T-helper 1 cell (primary cell): ENCODE data around the gene CDYL2.
A peak's percentile ranks its signal among the peaks of the same experiment; 100 is the strongest.

ENCODE experiments used
- DNase-seq, 5 donors: peaks; one replicate each; pipeline ENCODE4 v3.0.0-alpha.2; 2012 to 2020

Gene CDYL2

GRCh38 chr16:80704751-80705505, 99.5 kb downstream of the CDYL2 start:
- DNase-seq, result no peak

DNA sequence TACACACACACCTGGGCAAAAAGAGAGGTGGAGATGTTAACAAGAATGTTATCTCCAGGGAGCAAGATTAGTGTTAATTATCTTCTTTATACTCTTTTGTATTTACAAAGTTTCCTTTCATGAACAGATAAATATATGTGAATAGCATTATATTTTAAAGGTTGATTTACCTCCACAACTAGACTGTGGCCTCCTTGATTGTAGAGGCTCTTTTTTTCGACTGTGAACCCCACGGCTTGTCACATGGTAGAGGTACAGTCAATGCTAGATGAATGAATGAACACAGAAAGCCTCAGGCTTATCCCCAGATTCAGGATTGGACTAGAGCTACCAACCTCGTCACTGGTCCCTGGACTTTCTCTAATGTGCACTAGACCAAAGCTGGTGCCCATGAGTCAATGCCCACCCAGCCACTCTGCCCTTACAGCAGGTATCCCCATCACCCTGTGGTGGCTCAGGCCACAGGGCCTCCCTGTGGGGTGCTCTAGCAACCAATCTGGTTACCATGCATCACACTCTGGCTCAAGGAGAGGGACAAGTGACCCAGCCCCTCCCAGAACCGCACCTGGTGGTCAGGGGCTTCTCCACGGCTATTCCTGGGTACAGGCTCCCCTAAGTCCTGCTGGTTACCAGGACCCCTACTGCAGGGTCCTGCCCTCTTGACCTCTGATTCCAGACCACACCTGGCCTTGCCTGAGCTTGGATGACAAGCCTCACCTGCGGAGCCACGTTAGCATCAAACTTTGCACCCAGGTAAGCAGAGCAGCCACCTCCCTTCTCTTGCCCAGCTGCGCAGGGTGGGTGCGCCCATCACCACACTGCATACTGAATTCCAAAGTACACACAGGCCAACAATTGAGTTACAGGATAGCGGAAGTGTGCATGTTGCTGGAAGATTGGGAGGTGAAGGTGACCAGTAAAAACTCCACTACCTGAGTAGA, 101.0 kb downstream of the CDYL2 start:
- DNase-seq, result no peak

DNA sequence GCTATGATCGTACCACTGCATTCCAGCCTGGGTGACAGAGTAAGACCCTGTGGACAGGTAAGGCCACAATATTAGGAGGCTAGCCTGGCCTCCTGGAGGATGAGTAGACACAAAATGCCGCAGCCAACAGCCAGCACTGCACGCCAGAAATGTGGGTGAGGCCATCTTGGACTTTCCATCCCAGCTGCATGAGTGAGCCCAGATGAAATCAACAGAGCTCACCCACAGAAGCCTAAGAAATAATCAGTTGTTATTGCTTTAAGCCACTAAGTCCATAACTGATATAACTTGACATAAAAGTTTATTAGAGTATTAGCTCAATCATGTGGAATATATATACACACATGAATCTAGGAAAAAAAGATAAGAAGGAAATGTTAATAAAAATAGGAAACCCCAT, 101.7 kb downstream of the CDYL2 start:
- DNase-seq, result no peak

DNA sequence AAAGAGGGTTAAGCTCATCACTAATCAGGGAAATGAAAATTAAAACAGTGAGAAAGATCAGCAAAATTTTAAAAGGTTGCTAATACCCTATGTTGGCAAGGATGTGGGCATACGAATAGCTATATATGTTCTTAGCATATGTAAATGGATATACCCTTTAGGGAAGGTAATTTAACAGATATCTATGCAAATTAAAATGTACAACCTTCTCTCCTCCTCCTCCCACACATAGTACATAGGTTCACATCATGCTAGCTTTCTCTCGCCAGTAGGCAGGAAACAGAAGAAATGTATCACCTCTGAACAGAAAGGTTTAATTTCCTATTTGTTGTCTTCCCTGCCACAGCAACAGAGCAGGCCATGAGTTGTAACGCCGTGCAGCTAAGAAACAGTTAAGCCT, 103.8 kb downstream of the CDYL2 start:
- DNase-seq, result no peak

DNA sequence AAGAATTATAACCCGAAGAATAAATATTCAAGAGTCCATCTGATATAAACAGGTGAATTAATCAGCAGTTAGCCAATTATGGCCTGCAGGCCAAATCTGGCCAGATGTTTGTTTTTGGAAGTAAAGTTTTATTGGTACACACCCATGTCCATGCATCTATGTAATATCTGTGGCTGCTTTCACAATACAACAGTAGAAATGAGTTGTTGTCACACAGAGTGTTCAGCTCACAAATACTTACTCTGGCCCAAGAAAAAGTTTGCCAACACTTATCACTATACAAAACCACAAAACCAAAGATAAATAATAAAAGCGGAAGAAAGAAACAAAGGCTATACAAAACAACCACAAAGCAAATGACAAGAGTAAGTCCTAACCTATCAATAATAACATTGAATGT, 109.4 kb downstream of the CDYL2 start:
- no peak for DNase-seq

- no peak for DNase-seq
These were observed 110.8 kb downstream of the CDYL2 start for GRCh38 chr16:80693553-80693952.

GRCh38 chr16:80692270-80692669, 112.1 kb downstream of the CDYL2 start:
- no peak for DNase-seq

- DNase-seq, result no peak
These were observed 113.2 kb downstream of the CDYL2 start for GRCh38 chr16:80691111-80691741.

DNA sequence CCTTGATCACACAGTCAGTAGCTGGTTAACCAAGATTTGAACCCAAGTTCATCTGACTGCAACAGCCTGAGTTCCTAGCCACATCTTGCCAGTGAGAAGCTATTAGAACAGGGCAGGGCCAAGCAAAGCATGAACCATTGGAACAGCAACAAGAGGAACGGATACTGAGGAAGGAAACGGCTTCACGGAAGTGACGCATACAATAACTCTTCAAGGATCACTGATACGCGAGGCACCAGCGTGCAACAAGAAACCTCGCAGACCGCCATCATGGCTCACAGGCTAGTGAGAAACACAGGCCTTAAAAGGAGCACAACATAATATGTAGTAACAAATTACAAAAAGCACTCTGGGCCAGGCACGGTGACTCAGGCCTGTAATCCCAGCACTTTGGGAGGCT, 114.9 kb downstream of the CDYL2 start:
- no peak for DNase-seq

DNA sequence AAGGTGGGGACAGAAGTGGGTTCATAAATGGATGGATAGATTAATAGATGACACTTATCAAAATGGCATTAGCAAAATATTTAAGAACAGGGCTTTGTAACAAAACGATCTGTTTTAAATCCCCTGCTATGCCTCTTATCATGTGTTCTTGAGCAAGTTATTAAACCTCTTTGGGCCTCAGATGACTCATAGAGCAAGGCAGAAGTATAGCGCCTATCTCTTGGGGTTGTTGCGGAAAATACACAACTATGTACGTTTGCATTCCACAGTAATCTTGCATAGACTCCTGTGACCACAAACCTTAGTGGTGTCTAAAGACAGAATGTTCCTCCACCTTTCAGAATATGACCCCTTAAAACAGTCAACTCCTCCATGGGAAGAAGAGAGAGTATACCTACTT, 116.8 kb downstream of the CDYL2 start:
- no peak for DNase-seq

DNA sequence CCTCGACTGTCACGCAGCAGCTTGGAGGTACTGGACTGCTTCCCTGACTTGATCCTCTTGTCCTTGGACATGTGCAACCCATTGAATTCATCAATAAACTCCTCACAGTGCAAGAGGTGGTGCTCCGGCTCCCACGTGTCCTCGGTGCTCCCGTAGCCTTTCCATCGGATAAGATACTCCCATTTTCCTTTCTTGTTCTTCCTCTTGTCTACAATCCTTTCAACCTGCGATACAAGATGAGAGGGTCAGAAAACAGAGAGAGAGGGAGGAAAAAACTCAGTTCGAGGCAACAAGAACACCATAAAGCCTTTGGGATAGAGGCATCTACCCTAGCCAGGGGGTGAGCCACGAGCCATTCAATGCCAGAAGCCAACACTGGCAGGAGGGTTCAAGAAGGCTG, 119.5 kb downstream of the CDYL2 start:
- DNase-seq, result no peak

DNA sequence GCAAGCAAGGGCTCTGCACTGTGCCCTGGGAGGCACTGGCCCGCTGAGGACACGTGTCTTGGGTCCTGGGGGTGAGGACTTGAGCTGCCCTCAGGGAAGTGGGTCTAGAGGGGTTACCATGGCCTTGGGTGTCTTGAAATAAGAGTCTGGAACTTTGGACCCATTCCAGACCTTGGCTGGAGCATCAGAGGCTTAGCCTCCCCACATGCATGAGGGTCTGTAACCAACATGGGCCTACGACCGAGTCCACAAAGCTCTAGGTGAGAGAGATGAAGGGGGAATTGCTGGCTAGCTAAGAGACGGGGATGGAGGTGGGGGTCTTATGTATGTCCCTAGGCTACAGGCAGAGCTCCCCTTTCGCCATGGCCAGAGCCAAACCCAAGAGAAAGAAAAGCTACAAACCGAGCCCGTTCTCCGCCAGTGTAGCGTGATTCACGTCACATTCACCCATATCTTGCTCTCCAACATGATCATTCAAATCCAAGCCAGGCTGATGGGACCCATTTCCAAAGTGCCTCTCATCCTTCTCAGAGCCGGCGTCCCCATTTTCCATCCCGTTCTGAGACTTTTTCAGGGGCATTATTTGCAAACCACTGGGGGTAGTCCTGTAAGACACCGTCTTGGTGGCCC, 120.1 kb downstream of the CDYL2 start:
- no peak for DNase-seq

DNA sequence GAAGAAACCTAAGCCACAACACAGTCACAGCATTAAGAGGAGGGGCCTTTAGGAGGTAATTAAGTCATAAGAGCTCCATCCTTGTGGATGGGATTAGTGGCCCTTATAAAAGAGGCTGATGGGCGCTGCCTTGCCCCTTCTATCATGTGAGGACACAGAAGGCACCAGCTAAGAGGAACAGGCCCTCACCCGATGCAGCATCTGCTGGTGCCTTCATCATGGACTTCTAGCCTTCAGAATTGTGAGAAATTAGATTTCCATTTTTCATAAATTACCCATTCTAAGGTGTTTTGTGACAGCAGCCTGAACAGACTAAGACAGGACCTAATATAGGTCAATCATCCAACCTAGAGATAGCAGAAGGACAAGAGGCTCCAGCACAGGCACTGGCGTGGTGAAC, 120.8 kb downstream of the CDYL2 start:
- no peak for DNase-seq

- no peak for DNase-seq
These were observed 121.9 kb downstream of the CDYL2 start for GRCh38 chr16:80682421-80683070.

DNA sequence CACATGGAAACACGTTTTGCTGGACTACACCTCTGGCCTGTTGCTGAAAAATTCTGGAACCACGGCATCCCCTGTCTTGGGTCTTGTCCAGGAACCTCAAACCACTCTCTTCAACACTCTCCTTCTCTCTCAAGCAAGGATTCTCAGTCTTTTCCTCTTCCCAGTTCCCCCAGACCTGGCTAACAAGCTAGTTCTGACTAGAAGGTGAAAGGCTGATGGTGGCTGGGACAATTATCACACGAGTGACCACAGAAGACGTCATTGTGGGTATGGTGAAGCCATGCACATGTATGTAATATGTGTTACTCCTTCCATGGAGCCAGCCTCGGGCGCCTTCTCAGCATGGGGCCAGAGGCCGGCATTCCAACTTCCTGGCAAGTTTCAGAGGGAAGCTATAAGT, 123.0 kb downstream of the CDYL2 start:
- DNase-seq, result no peak

GRCh38 chr16:80680839-80681238, 123.6 kb downstream of the CDYL2 start:
- no peak for DNase-seq

DNA sequence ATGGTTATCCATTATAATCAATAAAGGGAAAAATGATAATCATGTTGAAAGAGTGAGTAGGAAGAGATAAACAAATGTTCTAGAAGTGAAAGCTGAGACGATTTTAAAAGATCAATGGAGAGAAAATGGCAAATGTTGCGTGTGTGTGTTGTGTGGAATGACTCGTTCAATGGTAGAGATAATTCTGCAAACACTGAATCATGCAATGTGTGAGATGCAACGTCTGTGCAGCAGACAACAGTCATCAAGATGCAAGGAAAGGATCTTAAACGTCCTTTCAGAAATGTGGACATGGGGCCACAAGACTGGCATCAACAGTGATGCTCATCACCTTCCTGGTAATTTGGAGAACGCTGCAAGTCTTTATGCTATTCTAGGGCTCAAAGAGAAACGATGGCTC, 124.4 kb downstream of the CDYL2 start:
- DNase-seq, result no peak

GRCh38 chr16:80674884-80675283, 129.5 kb downstream of the CDYL2 start:
- DNase-seq, result no peak

- DNase-seq, result no peak
These were observed 132.0 kb downstream of the CDYL2 start for GRCh38 chr16:80672379-80672778.

DNA sequence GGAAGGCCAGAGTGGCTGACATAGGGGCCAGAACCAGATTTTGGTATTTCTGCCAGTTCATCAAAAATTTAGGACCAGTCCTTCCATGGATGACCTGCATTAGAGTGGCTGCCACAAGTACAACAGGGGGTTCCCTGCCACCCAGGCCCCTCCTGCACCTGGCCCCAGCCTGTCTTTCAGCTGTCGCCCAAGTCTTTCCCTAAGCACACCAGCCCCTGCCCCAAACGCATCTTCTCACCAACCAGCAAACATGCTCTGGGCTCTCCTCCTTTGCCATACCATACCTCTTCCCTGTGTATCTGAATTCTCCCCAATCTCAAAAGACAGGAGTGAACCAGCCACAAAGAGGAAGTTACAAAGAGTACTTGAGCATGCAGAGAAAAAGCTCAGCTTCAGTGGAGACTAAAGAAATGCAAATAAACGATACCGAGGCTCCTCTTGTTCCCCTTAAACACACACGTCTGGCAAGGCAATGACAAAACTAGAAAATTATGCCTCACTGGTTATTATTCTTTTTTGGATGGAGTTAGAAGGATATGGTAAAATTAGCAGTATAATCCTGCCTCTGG, 133.0 kb downstream of the CDYL2 start:
- DNase-seq, result no peak

DNA sequence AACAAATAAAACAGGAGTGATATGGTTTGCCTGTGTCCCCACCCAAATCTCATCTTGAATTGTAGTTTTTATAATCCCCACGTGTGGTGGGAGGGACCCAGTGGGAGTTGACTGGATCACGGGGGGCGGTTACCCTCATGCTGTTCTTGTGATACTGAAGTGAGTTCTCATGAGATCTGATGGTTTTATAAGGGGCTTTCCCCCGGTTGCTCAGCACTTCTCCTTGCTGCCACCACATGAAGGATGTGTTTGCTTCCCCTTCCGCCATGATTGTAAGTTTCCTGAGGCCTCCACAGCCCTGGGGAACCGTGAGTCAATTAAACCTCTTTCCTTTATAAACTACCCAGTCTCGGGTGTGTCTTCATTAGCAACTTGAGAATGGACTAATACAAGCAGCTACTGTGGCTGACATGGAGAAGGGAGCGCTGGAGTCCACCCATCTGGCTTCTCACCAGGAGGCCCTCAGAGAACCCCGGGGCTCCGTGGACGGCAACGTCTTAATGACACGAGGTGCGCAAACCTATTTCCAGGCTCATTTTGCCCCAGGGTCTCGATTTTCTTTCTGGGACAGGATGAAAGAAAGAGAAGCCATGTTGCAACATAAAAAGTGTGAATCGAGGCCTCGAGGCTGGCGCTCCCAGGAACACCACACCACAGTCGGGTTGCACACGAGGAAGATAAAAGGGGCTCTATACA, 134.1 kb downstream of the CDYL2 start:
- peak in 1 of 5 donors; percentile 22 for DNase-seq

GRCh38 chr16:80669673-80670072, 134.7 kb downstream of the CDYL2 start:
- no peak for DNase-seq
